ENCODE data around the gene AGA. TPM values are rescaled to one million over a fixed set of nuclear protein-coding genes. Genes with fewer than 3 reads are reported as not detected.

Gene AGA
- total RNA-seq, result 10 to 100 TPM; 10.1 to 18.6 TPM
- 10 to 100 TPM; 19.8 to 29.3 TPM for polyA plus RNA-seq
- long read RNA-seq, donor 1, transcript AGA-201 (9 exons, 2,107 nt), result major isoform, 36 of 40 reads
- long read RNA-seq, donor 1, partial matches to known transcripts, result 0 of 40 reads
- long read RNA-seq, donor 1, other reads (novel, unspliced or antisense), result 4 of 40 reads
- long read RNA-seq, donor 2, transcript AGA-201 (9 exons, 2,107 nt), result major isoform, 10 of 14 reads
- long read RNA-seq, donor 2, partial matches to known transcripts, result 1 of 14 reads
- long read RNA-seq, donor 2, other reads (novel, unspliced or antisense), result 3 of 14 reads

GRCh38 chr4:177441803-177442622 is at the start of gene AGA:
Gene AGA (minus strand): TSS chr4:177442437. CDS start chr4:177442375, 62 bp downstream.
- ATAC-seq (ENCODE audit: low FRiP score) (peak; percentile 98), DNase-seq (peak; percentile 99)
- Histone ChIP-seq H3K27ac (ENCODE audit: low read depth in 1 of 2, low read length in 2 of 2) (peak within 1 kb of the TSS; percentile 83 to 86), H3K4me1 (ENCODE audit: control insufficient read depth in 1 of 2, insufficient read depth in 2 of 2, low read length in 2 of 2) (peaks cover 2 to 6% of the 10 kb centered on the region in 2 donors), H3K4me3 (ENCODE audit: low read length in 2 of 2) (peak within 1 kb of the TSS; percentile 83 to 87), H3K27me3 (ENCODE audit: control insufficient read depth in 1 of 2, insufficient read depth in 2 of 2, low read length in 1 of 2) (no peaks in the 10 kb centered on the region), H3K9me3 (ENCODE audit: control insufficient read depth, low read length) (no peaks in the 10 kb centered on the region), H3K36me3 (ENCODE audit: control insufficient read depth in 1 of 2, insufficient read depth in 2 of 2, low read length in 1 of 2) (peaks cover 0 to 2% of the 10 kb centered on the region in 2 donors)
- intact Hi-C loops (cut with DNase I), result no loop called here
- 0% methylated on average over 57 to 60 of the region's 60 CpGs for WGBS, 2 donors

- Histone ChIP-seq H3K27me3 (ENCODE audit: control insufficient read depth in 1 of 2, insufficient read depth in 2 of 2, low read length in 1 of 2) (no peaks in the 10 kb centered on the region), H3K36me3 (ENCODE audit: control insufficient read depth in 1 of 2, insufficient read depth in 2 of 2, low read length in 1 of 2) (no peaks in the 10 kb centered on the region), H3K4me1 (ENCODE audit: control insufficient read depth in 1 of 2, insufficient read depth in 2 of 2, low read length in 2 of 2) (no peaks in the 10 kb centered on the region), H3K9me3 (ENCODE audit: control insufficient read depth, low read length) (no peaks in the 10 kb centered on the region), H3K4me3 (ENCODE audit: low read length in 2 of 2) (no peak overlapping the region), H3K27ac (ENCODE audit: low read depth in 1 of 2, low read length in 2 of 2) (no peak overlapping the region)
- WGBS, 2 donors, result 83 to 95% methylated on average over 5 of the region's 5 CpGs
- DNase-seq (no peak), ATAC-seq (ENCODE audit: low FRiP score) (no peak)
- intact Hi-C loops (cut with DNase I), result no loop called here
These were observed 49.8 kb upstream of the AGA start for GRCh38 chr4:177492022-177492421.

GRCh38 chr4:177490769-177491168 is 48.5 kb upstream of the AGA start:
- 48 to 52% methylated on average over 2 of the region's 2 CpGs for WGBS, 2 donors
- Histone ChIP-seq H3K9me3 (ENCODE audit: control insufficient read depth, low read length) (no peaks in the 10 kb centered on the region), H3K36me3 (ENCODE audit: control insufficient read depth in 1 of 2, insufficient read depth in 2 of 2, low read length in 1 of 2) (no peaks in the 10 kb centered on the region), H3K27ac (ENCODE audit: low read depth in 1 of 2, low read length in 2 of 2) (no peak overlapping the region), H3K27me3 (ENCODE audit: control insufficient read depth in 1 of 2, insufficient read depth in 2 of 2, low read length in 1 of 2) (no peaks in the 10 kb centered on the region), H3K4me1 (ENCODE audit: control insufficient read depth in 1 of 2, insufficient read depth in 2 of 2, low read length in 2 of 2) (no peaks in the 10 kb centered on the region), H3K4me3 (ENCODE audit: low read length in 2 of 2) (no peak overlapping the region)
- ATAC-seq (ENCODE audit: low FRiP score) (no peak), DNase-seq (no peak)
- intact Hi-C loops (cut with DNase I), result no loop called here

- Histone ChIP-seq H3K27me3 (ENCODE audit: control insufficient read depth in 1 of 2, insufficient read depth in 2 of 2, low read length in 1 of 2) (no peaks in the 10 kb centered on the region), H3K9me3 (ENCODE audit: control insufficient read depth, low read length) (no peaks in the 10 kb centered on the region), H3K27ac (ENCODE audit: low read depth in 1 of 2, low read length in 2 of 2) (no peak overlapping the region), H3K36me3 (ENCODE audit: control insufficient read depth in 1 of 2, insufficient read depth in 2 of 2, low read length in 1 of 2) (no peaks in the 10 kb centered on the region), H3K4me1 (ENCODE audit: control insufficient read depth in 1 of 2, insufficient read depth in 2 of 2, low read length in 2 of 2) (no peaks in the 10 kb centered on the region), H3K4me3 (ENCODE audit: low read length in 2 of 2) (no peak overlapping the region)
- WGBS, 2 donors, result 88 to 90% methylated on average over 1 of the region's 1 CpG
- DNase-seq (no peak), ATAC-seq (ENCODE audit: low FRiP score) (no peak)
- intact Hi-C loops (cut with DNase I), result no loop called here
These were observed 47.4 kb upstream of the AGA start for GRCh38 chr4:177489471-177490246.

- H3K4me1 ChIP-seq (ENCODE audit: control insufficient read depth in 1 of 2, insufficient read depth in 2 of 2, low read length in 2 of 2), result no peaks in the 10 kb centered on the region
- no peak overlapping the region for H3K27ac ChIP-seq (ENCODE audit: low read depth in 1 of 2, low read length in 2 of 2)
- no peaks in the 10 kb centered on the region for H3K9me3 ChIP-seq (ENCODE audit: control insufficient read depth, low read length)
- no peaks in the 10 kb centered on the region for H3K36me3 ChIP-seq (ENCODE audit: control insufficient read depth in 1 of 2, insufficient read depth in 2 of 2, low read length in 1 of 2)
- no peak for DNase-seq
- H3K4me3 ChIP-seq (ENCODE audit: low read length in 2 of 2), result no peak overlapping the region
- intact Hi-C loops (cut with DNase I), result no loop called here
- no peak for ATAC-seq (ENCODE audit: low FRiP score)
- WGBS, 2 donors, result 88 to 89% methylated on average over 1 of the region's 1 CpG
- H3K27me3 ChIP-seq (ENCODE audit: control insufficient read depth in 1 of 2, insufficient read depth in 2 of 2, low read length in 1 of 2), result no peaks in the 10 kb centered on the region
These were observed 45.7 kb upstream of the AGA start for GRCh38 chr4:177487977-177488376.

- Histone ChIP-seq H3K4me1 (ENCODE audit: control insufficient read depth in 1 of 2, insufficient read depth in 2 of 2, low read length in 2 of 2) (no peaks in the 10 kb centered on the region), H3K4me3 (ENCODE audit: low read length in 2 of 2) (no peak overlapping the region), H3K27me3 (ENCODE audit: control insufficient read depth in 1 of 2, insufficient read depth in 2 of 2, low read length in 1 of 2) (no peaks in the 10 kb centered on the region), H3K27ac (ENCODE audit: low read depth in 1 of 2, low read length in 2 of 2) (no peak overlapping the region), H3K9me3 (ENCODE audit: control insufficient read depth, low read length) (no peaks in the 10 kb centered on the region), H3K36me3 (ENCODE audit: control insufficient read depth in 1 of 2, insufficient read depth in 2 of 2, low read length in 1 of 2) (no peaks in the 10 kb centered on the region)
- 94 to 95% methylated on average over 1 of the region's 1 CpG for WGBS, 2 donors
- intact Hi-C loops (cut with DNase I), result no loop called here
- no peak for DNase-seq
- ATAC-seq (ENCODE audit: low FRiP score), result no peak
These were observed 43.3 kb upstream of the AGA start for GRCh38 chr4:177485528-177485927.

GRCh38 chr4:177484613-177485021 is 42.4 kb upstream of the AGA start:
- 93 to 94% methylated on average over 1 of the region's 1 CpG for WGBS, 2 donors
- Histone ChIP-seq H3K27ac (ENCODE audit: low read depth in 1 of 2, low read length in 2 of 2) (no peak overlapping the region), H3K4me3 (ENCODE audit: low read length in 2 of 2) (no peak overlapping the region), H3K27me3 (ENCODE audit: control insufficient read depth in 1 of 2, insufficient read depth in 2 of 2, low read length in 1 of 2) (no peaks in the 10 kb centered on the region), H3K36me3 (ENCODE audit: control insufficient read depth in 1 of 2, insufficient read depth in 2 of 2, low read length in 1 of 2) (no peaks in the 10 kb centered on the region), H3K9me3 (ENCODE audit: control insufficient read depth, low read length) (no peaks in the 10 kb centered on the region), H3K4me1 (ENCODE audit: control insufficient read depth in 1 of 2, insufficient read depth in 2 of 2, low read length in 2 of 2) (no peaks in the 10 kb centered on the region)
- no peak for ATAC-seq (ENCODE audit: low FRiP score)
- no peak for DNase-seq
- intact Hi-C loops (cut with DNase I), result no loop called here

- intact Hi-C loops (cut with DNase I), result no loop called here
- ATAC-seq (ENCODE audit: low FRiP score), result no peak
- WGBS, 2 donors, result 81 to 90% methylated on average over 3 of the region's 3 CpGs
- no peak for DNase-seq
- Histone ChIP-seq H3K4me3 (ENCODE audit: low read length in 2 of 2) (no peak overlapping the region), H3K36me3 (ENCODE audit: control insufficient read depth in 1 of 2, insufficient read depth in 2 of 2, low read length in 1 of 2) (no peaks in the 10 kb centered on the region), H3K27ac (ENCODE audit: low read depth in 1 of 2, low read length in 2 of 2) (no peak overlapping the region), H3K27me3 (ENCODE audit: control insufficient read depth in 1 of 2, insufficient read depth in 2 of 2, low read length in 1 of 2) (no peaks in the 10 kb centered on the region), H3K4me1 (ENCODE audit: control insufficient read depth in 1 of 2, insufficient read depth in 2 of 2, low read length in 2 of 2) (no peaks in the 10 kb centered on the region), H3K9me3 (ENCODE audit: control insufficient read depth, low read length) (no peaks in the 10 kb centered on the region)
These were observed 41.5 kb upstream of the AGA start for GRCh38 chr4:177483760-177484159.
